Mesenteric fat pad (tissue), 1 donor: ENCODE measurements around the gene AUTS2. TPM values are rescaled to one million over a fixed set of nuclear protein-coding genes. Genes with fewer than 3 reads are reported as not detected.

Experiments used
- DNase-seq: peaks from one replicate; pipeline ENCODE4 v3.0.0-alpha.2; 2020; ENCODE audit warnings: low spot score
- total RNA-seq: library from RNA; stranded (reverse); fragmentation: NEBNext Ultra II Directional; extraction: Animal tissue kit (Norgen Biotek cat#: 25700); gene quantifications from one replicate; pipeline ENCODE4 v1.2.1, GENCODE V29; 2021
- donor health status: DM: yes; HTN: yes; CAD: no.

The AUTS2 gene
- total RNA-seq, 1 donor from 2014 or later = 28.1 TPM

DNA sequence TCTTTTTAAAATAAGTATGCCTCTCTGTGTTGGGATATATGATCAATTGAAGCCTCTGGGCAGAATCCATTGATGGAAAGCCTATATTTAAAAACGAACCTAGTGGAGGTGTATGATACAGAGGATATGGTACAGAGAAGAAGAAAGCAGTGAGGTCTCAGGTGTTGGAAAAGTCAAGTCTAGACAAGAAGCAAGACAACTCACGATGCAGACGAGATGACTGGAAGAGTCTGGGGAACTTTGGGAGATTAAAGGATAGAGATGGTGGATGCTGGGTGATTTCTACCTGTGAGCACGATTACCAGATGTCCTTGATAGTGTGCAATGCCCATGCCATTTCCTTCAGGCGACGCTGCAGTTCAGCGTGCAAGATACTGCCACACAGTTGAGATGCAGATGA, 1009.0 kb downstream of the AUTS2 start:
- no peak for DNase-seq

DNA sequence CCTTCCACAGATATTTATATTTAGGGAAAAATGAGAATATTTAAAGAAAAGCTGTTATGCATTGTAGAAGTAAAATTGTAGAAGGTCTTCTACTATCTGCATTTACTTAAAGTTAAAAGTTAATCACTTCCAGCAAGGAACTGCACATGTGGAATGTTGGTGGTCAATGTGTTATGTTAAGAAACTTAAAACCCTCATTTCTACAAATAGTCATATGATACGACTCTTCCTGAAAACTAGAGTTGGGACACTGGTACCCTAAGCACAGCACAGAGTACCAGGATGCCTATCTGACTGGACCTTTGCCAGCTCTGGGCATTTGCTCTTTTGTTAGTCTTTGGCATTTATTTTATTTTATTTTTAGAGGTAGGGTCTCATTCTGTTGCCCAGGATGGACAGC, 1009.5 kb downstream of the AUTS2 start:
- DNase-seq = no peak

DNA sequence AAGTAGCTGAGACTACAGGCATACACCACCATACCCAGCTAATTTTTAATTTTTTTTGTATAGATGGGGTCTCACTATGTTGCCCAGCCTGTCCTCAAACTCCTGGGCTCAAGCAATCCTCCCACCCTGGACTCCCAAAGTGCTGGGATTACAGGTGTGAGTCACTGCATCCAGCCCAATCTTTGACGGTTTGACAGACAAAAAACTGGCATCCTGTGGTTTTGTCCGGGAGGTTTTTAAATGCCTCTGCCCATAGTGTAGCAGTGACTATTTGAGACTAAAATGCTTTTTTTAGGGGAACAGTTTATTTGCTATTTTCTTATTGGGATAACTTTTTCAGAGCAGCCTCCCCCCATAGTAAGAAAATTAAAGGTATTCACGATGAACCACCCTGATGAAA, 1010.0 kb downstream of the AUTS2 start:
- no peak for DNase-seq

DNA sequence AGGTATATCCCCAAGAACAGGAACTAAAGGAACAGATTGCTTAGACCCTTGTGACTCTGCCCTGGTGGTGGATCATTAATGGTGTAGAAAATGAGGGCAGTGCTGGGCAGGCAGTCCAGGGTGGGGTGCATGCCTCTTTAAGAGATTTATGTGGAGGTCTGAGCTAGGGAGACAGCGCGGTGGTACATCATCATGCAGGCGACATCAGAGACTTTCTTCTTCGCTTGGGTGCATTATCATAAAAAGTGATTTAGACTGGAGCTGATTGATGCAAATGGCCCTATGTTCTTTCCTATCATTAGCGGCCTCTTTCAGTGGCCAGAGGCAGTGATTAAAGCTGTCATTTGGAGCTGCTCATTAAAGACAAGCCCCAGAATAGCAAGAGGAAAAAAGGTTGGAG, 1014.5 kb downstream of the AUTS2 start:
- no peak for DNase-seq

DNA sequence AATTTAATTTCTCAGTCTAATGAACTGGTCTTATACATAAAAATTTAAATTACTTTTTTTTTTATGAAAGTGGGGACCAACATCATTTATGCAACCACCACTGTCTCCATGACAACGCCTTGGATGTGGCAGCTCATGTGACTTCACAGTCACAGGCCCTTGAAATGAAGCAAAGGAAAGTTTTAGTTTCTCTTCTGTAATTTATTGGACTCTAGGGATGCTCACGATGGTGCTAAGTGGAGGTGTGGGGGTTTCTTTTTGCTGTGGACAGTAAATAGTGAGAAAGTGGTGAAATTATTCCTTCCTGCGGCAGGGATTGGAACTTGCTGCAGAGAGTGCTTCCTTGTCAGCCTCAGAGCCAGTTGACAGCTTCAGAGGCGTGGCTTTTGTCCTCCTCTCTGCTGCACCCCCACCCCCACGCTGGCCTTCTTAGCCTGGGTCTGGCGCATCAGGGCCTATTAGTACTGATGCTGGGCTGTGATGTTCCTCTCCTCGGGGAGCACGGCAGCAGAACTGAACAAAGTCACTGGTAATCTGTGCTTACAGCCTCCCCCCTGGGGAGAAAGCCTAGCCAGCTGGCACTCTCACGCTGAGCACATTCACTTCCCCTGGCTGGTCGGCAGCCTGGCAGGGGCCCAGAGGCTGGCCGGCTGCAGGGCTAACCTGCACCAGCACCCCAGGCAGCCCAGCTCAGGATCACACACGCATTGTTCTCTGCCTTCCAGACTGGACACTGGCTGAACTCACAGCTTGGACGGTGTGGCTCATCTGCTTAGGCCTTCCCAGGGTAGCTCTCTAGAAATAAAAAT, 1016.2 kb downstream of the AUTS2 start:
- no peak for DNase-seq

DNA sequence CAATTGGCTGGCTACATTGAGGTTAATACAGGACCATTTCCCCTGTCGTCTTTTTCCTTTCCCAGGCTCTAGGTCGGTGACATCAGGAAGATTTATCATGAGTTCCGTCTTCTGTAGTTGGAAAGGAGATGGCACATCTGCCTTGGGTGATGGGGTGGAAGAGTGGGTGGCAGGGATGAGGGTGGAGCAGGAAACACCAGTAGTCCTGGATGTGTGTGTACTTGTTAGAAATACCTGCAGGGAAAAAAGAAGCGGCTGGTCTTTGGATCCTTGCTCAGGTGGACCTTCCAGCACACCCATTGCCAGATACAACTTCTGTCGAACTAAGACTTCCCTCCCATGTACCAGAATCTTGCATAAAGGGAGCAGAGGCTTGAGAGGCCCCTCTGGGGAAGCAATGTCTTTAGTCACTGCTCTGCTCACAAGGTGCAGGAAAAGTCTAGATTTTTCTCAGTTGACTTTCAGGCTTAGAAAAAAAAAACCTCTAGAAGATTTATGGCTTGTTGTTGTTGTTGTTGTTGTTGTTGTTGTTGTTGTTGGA, 1016.9 kb downstream of the AUTS2 start:
- DNase-seq = no peak

DNA sequence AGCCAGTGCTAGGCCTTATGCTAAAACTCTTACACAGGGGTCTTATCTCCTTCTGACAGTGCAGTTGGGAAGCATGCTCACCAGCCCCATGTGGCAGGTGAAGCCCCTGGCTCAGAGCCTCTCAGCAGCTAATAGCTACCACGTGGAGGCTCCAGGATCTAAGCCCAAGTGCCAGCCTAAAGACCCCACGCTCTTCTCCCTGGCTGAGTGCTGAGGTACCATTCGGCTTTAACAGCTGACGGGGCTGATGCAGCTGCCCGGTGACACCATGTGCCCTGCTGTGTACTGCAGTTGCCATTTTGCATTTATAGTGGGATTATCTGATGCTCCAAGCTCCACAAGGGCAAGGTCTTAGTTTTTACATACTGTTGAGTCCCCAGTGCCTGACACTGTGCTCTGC, 1017.9 kb downstream of the AUTS2 start:
- no peak for DNase-seq

DNA sequence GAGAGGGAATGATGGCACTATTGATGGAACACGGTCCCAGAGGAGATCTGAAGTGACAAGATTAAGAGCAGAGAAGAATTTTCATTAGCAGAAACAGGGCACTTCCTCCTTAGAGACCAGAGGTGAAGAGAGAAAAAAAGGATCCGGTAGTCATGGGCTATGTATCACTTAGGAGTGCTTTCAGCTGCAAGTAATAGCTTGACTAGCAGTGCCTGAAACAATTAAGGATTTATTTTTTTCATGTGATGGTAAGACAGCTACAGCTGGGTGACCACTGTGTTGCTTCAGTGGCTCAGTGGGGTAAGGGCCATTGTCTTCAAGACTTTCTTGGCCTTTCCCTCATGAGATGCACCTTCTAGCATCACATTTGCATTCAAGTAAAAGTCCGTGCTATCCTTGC, 1018.5 kb downstream of the AUTS2 start:
- DNase-seq = no peak

DNA sequence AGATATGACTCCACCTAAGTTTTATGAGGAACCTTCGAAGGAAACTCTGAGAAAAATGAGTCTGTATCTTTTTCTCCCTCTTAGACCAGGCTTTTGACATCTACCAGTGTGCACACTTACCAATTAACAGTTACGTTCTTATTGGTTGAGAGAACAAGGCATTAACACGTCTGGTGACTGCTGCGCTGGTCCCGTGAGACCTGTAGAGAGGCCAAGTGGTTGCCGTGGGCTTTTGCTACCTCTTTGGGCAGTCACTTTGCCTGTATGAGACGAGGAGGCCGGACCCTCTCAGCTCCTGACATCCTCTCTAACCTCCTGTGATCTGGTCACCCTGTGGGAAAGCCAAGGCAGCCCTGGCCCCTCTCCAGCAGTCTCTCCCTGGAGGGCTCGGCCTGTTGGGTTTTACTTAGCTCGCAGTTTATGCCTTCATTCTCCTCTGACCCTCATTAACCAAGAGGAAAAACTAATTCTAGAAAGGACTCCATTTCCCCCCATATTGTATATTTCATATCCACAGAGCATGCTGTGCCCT, 1019.8 kb downstream of the AUTS2 start:
- no peak for DNase-seq

DNA sequence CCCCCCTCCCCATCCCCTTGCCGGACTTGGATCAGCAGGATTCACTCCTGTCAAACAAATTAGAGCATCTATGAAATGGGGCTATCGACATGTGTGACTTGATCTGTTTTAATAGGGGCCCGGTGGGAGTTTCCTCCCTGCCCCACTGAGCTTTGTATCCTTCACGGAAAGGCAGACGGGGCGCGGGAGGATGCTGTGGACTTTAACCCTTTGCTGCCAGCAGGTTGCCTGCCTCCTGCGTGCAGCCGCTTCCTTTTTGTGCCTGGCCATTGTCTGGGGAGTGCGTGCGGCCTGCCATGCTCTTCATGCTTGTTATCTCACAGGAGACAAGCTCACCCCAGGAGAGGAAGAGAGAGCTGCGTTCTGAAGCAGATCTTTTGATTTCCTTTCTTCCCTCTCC, 1020.9 kb downstream of the AUTS2 start:
- no peak for DNase-seq

DNA sequence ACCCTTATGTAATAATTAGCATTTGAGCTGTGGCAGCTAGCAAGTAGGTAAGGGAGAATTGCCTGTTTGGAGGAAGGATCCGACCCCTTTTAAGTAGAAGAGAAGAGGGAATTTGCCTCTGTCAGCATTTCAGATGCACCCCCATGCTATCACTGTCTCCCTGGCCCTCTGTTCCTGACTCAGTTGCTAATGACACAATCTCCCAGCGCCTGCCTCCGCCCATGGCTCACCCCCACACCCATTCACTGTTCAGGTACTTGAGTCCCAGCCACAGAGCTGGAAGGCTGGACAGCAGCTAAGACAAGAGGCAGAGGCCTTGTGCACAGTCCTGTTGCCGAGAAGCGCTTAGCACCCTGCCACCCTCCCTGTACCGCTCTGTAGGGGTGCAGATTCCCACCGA, 1021.4 kb downstream of the AUTS2 start:
- no peak for DNase-seq

DNA sequence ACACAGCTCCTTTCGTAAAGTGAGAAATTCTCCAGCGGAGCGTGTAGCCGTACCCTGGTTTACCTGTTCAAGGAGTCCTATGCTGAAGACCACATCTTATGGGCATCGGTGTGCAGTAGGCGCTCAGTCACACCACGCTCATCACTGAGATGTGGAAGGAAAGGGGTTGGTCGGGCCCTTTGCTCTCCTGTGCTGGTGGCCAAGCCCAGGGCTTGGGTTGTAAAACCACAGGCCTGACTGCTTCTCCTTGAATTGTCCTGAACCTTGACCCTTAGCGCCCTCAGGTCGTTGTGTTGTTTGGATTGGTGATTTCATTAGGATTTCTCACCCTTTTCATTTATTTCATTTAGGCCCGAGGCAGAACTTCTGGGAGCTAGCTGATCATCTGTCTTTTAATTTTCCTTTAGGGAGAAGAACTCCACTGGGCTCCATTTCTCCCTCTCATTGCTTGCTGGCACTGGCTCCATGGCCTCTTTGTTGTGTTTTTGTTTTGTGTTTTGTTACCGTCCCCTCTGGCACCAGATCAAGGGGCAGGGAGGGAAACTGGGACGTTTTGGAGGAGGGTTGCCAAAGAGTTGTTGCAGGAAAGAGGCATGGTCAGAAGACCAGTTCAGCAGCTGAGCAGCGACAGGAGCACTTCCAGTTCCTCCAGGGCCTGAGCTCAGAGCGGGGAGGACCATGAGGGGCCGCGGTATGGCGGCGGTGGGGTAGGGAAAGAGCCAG, 1022.2 kb downstream of the AUTS2 start:
- DNase-seq = no peak

DNA sequence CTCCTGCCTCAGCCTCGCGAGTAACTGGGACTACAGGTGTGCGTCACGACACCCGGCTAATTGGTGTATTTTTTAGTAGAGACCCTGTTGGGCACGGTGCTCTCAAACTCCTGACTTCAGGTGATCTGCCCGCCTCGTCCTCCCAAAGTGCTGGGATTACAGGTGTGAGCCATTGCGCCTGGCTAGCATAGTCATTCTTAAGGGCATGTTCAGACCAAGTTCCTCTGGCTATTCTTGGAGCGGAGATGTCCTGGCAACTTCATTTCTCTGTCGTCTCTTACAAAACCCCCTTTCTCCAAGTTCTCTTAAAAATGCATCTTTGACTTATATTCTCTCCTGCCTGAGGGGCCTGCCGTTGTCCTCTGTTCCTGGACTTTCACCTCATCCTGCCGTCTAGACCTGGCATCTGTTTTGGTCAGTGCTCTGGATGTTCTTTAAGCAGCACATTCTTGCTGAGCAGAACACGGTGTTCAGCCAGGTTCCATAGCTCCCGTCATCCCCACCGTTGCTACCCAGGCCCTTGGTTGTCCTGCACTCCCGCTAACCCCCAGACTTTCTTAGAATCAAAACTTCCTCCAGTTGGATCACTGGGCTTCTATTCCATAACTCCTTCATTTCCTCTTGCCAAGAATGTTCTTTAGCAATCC, 1023.8 kb downstream of the AUTS2 start:
- DNase-seq = no peak

DNA sequence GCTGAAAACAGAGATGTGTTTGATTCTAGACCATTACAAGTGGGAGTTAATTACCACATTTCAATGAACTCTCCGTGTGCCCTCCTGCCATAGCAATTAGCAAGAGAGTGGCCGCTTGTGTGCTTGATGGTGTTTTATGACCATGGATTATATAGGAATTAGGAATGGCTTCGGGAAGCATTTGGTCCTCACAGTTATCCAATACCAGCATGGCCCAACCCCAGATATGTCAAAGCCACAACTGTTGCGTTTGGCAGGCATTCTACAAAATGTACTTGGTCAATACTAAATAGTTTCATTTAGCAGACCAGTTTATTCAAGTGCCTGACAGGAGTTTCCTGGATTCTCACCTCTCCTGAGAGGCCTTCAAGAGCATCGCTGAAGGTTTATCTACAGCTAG, 1024.7 kb downstream of the AUTS2 start:
- DNase-seq = no peak

DNA sequence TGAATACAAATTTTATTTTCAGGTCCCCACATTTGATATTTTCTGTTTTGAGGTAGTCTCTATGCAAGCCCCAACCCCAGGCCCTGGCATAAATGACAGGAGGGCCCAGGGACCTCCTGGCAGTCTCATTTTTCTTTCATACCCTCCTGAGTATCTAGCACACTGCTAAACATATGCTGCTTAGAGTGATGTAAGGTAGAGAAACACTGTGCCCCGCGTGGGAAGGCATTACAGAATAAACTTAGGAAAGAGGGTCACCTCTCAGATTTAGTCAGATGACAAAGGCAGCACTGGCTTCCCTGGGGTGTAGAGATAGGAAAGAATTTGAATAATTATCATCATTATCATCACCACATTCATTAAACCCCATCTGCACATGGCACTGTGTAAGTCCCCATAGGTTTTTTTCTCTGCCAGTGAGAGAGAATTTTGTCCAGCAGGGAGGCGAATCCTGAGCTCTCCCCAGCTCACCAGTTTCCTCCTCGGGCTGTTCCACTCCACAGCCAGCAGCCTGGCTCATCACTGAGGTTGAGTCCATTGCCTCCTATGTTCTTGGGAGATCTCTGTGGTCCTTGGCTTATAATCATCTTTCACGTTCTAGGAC, 1026.3 kb downstream of the AUTS2 start:
- no peak for DNase-seq

DNA sequence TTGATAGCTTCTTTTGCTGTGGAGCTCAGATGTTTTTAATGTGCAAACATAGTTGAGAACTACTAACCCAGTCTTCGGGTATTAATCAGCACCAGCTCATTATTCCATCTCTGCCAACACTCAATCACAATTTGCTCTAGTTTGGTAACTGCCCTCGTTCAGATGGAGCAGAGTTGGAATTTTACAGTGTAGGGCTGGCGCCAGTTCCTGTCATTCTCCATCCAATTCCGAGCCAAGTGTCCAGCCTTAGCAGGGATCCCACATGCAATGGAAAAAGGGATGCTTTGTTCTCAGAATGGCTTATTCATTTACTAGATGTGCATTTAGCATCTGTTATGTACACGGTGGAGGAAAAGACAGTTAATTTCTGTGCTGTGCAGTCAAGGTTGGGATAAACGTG, 1029.2 kb downstream of the AUTS2 start:
- no peak for DNase-seq

DNA sequence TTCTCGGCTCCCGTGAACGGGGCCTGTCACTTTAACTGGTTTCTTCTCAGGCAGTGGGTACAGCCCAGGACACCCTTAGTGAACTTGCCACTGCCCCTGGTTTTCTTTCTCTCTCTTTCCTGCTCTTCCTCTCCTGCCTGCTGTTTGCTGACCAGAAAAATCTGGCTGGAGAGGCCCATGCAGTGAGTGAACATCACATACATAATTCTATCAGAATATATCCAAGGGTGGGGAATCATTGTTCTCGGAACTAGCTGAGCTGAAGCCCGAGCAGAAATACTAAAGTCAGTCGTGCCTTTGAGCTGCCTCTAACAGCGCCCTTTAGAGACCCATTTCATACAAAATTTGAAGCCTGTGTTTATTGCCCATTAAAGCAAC, 1032.2 kb downstream of the AUTS2 start:
- no peak for DNase-seq

DNA sequence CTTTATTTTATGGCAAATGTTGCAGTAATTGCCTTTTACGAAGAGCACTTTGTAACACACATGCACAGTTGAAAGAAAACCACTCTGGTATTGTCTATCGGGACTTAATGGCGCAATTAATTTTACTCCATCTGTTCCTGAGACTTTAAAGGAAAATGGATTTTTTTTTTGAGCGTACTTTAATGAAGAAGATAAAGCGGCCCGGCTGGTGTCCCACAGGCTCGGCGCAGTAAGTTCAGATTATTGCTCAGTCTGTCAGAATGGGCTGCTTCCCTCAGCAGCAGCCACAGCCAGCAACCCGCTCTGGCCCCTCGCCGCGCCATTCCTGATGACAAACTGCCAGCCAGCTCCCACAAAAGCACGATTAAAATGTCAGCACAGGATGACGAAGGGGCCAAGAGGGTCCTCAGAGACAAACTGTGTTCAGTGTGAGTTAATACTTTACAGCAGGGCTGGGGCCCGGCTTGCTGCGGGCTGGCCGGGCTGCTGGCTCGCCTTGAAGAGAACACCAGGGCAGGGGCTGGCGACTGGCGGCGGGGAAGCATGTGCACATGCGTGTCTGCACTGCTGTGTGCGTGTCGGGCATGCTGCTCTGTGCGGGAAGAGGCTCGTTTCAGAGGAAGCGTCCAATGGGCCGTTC, 1032.7 kb downstream of the AUTS2 start:
- DNase-seq = no peak

DNA sequence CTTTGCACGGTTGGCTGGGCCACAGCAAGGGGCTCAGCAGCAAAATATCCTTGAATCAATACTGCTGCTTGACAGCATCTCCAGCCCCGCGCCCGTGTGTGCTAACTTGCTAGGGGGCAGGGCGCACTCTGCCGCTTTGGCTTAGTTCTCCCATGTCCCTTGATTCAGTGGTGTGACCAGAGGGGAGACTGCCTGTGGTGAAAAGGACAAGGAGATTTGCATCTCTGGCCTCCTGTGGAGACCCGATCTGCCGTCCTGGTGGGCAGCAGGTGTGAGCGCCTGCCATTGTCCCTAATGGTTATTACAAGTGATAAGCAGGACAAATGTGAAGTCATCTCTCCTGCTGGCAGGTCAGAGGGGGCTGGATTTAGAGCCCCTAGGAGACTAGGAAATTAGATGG, 1033.4 kb downstream of the AUTS2 start:
- no peak for DNase-seq

DNA sequence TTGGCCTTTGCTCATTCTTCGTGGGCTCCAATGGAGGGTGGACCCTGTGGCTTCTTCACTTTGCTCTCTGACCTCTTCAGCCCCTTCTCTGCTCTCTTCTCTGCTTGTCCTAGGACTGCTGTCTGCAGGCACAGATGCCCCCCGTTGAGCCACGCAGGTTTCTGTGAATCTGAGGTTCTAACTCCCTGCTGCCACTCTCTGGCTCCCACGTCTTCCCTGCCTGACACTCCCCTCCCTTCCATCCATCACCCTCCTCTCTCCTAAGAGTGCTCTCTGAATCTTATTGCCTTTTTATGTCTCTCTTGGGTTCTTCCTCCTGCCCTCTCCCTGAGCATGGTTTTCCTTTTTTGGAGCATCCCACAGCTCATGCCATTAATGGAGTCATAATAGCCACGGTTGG, 1034.1 kb downstream of the AUTS2 start:
- DNase-seq = no peak

DNA sequence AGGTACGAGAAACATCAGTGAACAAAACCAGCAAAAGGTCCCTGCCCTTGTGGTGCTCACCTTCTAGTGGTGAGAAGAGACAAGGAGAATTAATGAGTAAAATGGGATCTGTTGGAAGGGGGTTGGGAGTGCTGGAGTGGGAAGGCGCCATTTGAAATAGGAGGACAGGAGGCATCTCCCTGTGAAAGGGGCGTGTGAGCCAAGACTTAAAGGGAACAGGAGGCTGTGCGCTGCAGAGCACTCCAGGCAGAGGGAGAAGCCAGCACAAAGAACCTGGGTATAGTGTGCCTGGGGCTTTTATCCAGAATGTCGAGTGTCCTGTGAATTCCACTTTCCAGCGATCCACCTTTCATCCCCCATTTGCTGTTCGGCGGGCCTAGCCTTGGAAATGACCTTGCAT, 1035.8 kb downstream of the AUTS2 start:
- DNase-seq = no peak
